WI38 (cell line): ENCODE data around the gene MYBPHL.

Experiments
- H3K4me3 ChIP-seq: 2 replicates; pipeline ENCODE4 v1.5.1; 2011; ENCODE audit warnings: low read depth, mild to moderate bottlenecking, control low read depth, low read length
- CTCF ChIP-seq: IDR thresholded peaks from 2 replicates; pipeline ENCODE4 v1.5.1; 2012; ENCODE audit warnings: low read depth, mild to moderate bottlenecking, control low read depth, low read length

Gene MYBPHL

GRCh38 chr1:109252167-109252892 lies 54.5 kb downstream of the MYBPHL start:
- no peak overlapping the region for H3K4me3 ChIP-seq
- no peak for TF ChIP-seq CTCF

- no peak overlapping the region for H3K4me3 ChIP-seq
- no peak for TF ChIP-seq CTCF
These were observed 55.3 kb downstream of the MYBPHL start for GRCh38 chr1:109251277-109252166.

GRCh38 chr1:109250454-109251276 lies 56.1 kb downstream of the MYBPHL start:
- TF ChIP-seq CTCF = no peak
- no peak overlapping the region for H3K4me3 ChIP-seq

GRCh38 chr1:109249654-109250401 lies 57.0 kb downstream of the MYBPHL start:
- no peak for TF ChIP-seq CTCF

GRCh38 chr1:109248797-109249629 lies 57.8 kb downstream of the MYBPHL start, which contains the start of gene CELSR2:
Gene CELSR2, plus strand, starts transcription at chr1:109249539. Its CDS starts 541 bp downstream, at chr1:109250080.
- no peak for TF ChIP-seq CTCF
- H3K4me3 ChIP-seq = peak within 1 kb of the TSS; percentile 47

More at GRCh38 chr1:109249654-109250401, 57.0 kb downstream of the MYBPHL start:
- peak overlapping the region; percentile 47 for H3K4me3 ChIP-seq

- H3K4me3 ChIP-seq = no peak overlapping the region
- TF ChIP-seq CTCF = no peak
These were observed 58.4 kb downstream of the MYBPHL start for GRCh38 chr1:109248444-109248796.
